DND-41 (cell line): Measurements from ENCODE around the gene AFG3L2.

ENCODE experiments used
- CTCF ChIP-seq: IDR thresholded peaks from 2 replicates; pipeline ENCODE4 v1.5.1; 2012; ENCODE audit warnings: borderline replicate concordance, low read length, moderate library complexity, mild to moderate bottlenecking; ENCODE audit not compliant: poor library complexity, severe bottlenecking; ENCODE audit errors: extremely low read depth
- EZH2 ChIP-seq: IDR thresholded peaks from 3 replicates; pipeline ENCODE4 v1.6.1; 2012; ENCODE audit warnings: borderline replicate concordance, low read depth, mild to moderate bottlenecking, moderate library complexity, low read length, inconsistent platforms; ENCODE audit not compliant: severe bottlenecking

DNA sequence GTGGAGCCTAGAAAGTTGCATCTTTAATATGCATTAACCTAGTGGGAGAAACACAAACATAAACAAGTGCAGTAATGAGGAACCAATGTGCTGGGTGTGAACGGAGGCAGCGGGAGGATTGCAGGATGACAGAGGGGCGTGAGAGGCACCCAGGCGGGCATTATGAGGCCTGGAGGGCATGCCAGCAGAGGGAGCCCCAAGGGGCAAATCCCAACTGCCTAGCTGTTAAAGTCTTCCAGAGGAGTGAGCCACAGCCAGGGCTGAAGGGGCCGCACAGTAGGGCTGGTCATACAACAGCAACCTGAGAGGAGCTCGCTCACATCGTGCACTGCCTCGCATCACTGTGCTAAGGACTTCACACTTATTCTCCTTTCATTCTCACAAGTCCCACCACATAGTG is 17.4 kb upstream of the AFG3L2 start:
- TF ChIP-seq CTCF (peak; percentile 44), EZH2 (no peak)
